ENCODE data around the gene HOXB6. TPM values are rescaled to one million over a fixed set of nuclear protein-coding genes. Genes with fewer than 3 reads are reported as not detected.

HOXB6 gene
- polyA plus RNA-seq, 2 of the 4 experiments (the other 2 are of a cell fraction), result 10.2 to 14.7 TPM

- ATAC-seq (no peak), DNase-seq (ENCODE audit: low read depth in 1 of 2, low spot score in 1 of 2) (no peak), FAIRE-seq (no peak)
- 94% methylated on average over 69 of the region's 70 CpGs for WGBS (ENCODE audit: missing lambda C conversion rate)
- no peak for TF ChIP-seq RNF2 (IDR thresholded peaks at IDR 0.05; ENCODE audit: borderline replicate concordance, low read depth)
- TF ChIP-seq CTCF (IDR thresholded peaks at IDR 0.05), result 0 out of 3 replicates have a peak, but pooled peaks have one; percentile 7
- peaks cover 26% of the 10 kb centered on the region for H3K4me1 ChIP-seq
- no peak overlapping the region for H3K4me2 ChIP-seq
- no peaks in the 10 kb centered on the region for H3K9me3 ChIP-seq
- H3K4me3 ChIP-seq, result no peak overlapping the region
- ChIA-PET CTCF (no interaction called here), POLR2A (no interaction called here)
- no peak overlapping the region for H3K27ac ChIP-seq
These were observed 54.1 kb downstream of the HOXB6 start for GRCh38 chr17:48550502-48551213.

- TF ChIP-seq PBX3 (IDR thresholded peaks at IDR 0.05) (no peak), ZFP36 (IDR thresholded peaks at IDR 0.05; ENCODE audit: borderline replicate concordance, partially characterized antibody) (no peak)
- ChIA-PET POLR2A (no interaction called here), CTCF (interaction anchor here (1.1 kb wide), 1 partner anchor 57 kb away, joined by 4 read pairs; no protein-coding TSS in a partner anchor)
- H3K4me3 ChIP-seq, result no peak overlapping the region
- H3K9me3 ChIP-seq, result no peaks in the 10 kb centered on the region
- H3K4me1 ChIP-seq, result peaks cover 26% of the 10 kb centered on the region
- no peak for ATAC-seq
- H3K27ac ChIP-seq, result no peak overlapping the region
- FAIRE-seq, result no peak
- DNase-seq (ENCODE audit: low read depth in 1 of 2, low spot score in 1 of 2), result no peak
- H3K4me2 ChIP-seq, result no peak overlapping the region
- 89% methylated on average over 18 of the region's 18 CpGs for WGBS (ENCODE audit: missing lambda C conversion rate)
These were observed 54.8 kb downstream of the HOXB6 start for GRCh38 chr17:48549914-48550501.

- TF ChIP-seq EHMT2 (IDR thresholded peaks at IDR 0.05; ENCODE audit: low read depth) (no peak), CEBPB (IDR thresholded peaks at IDR 0.05) (no peak), FOXS1 (CRISPR knock-in tag; IDR thresholded peaks at IDR 0.05) (no peak), RFX5 (IDR thresholded peaks at IDR 0.05) (no peak), NPAS2 (CRISPR knock-in tag; IDR thresholded peaks at IDR 0.05; ENCODE audit: borderline replicate concordance) (no peak), HES2 (IDR thresholded peaks at IDR 0.05) (no peak), NFE2L2 (conservative IDR thresholded peaks at IDR 0.05; ENCODE audit: low read length) (no peak), HMGXB4 (CRISPR knock-in tag; IDR thresholded peaks at IDR 0.05; ENCODE audit: borderline replicate concordance) (no peak), HOXB13 (CRISPR knock-in tag; IDR thresholded peaks at IDR 0.05; ENCODE audit: low read depth) (no peak), FOSB (CRISPR knock-in tag; IDR thresholded peaks at IDR 0.05) (no peak)
- WGBS (ENCODE audit: missing lambda C conversion rate), result 46% methylated on average over 3 of the region's 3 CpGs
- no peak overlapping the region for H3K4me3 ChIP-seq
- no peak for FAIRE-seq
- POLR2A ChIA-PET, result no interaction called here
- no peaks in the 10 kb centered on the region for H3K9me3 ChIP-seq
- CTCF ChIA-PET, result interaction anchor here (0.6 to 1.1 kb wide), 2 partner anchors 57 to 470 kb away, joined by 3 to 4 read pairs; no protein-coding TSS in a partner anchor
- peaks cover 26% of the 10 kb centered on the region for H3K4me1 ChIP-seq
- H3K4me2 ChIP-seq, result no peak overlapping the region
- no peak for DNase-seq (ENCODE audit: low read depth in 1 of 2, low spot score in 1 of 2)
- H3K27ac ChIP-seq, result no peak overlapping the region
- no peak for ATAC-seq
These were observed 55.5 kb downstream of the HOXB6 start for GRCh38 chr17:48549281-48549630.

Data from A549 (cell line).